CD4-positive, alpha-beta memory T cell (primary cell): ENCODE measurements around the gene SLC16A13. TPM values are rescaled to one million over a fixed set of nuclear protein-coding genes. Genes with fewer than 3 reads are reported as not detected.
A peak's percentile ranks its signal among the peaks of the same experiment; 100 is the strongest.
"Not testable (repeated sequence)": the region's sequence is repeated elsewhere in the genome, so short reads cannot be mapped to it uniquely, and the experiment has no call there.

ENCODE experiments used
- CTCF ChIA-PET: fragments of 350-600 bp; sonication (Branson Sonifier 250); formaldehyde crosslinking; loops from one replicate; lab custom pipeline; 2021; ENCODE audit warnings: inconsistent platforms; ENCODE audit not compliant: partially characterized antibody; lab: Charles Lee
- POLR2A ChIA-PET: fragments of 350-600 bp; sonication (Branson Sonifier 250); formaldehyde crosslinking; loops from one replicate; lab custom pipeline; 2021; ENCODE audit not compliant: partially characterized antibody; lab: Charles Lee
- DNase-seq, 5 donors: peaks; one replicate each; pipeline versions ENCODE4 v3.0.0 to v3.0.0-alpha.2; 2020 to 2022; ENCODE audit warnings: mixed read lengths in 1 of 5
- H3K27ac ChIP-seq: one replicate; pipeline ENCODE4 v1.7.0; 2013; ENCODE audit warnings: low read depth, low read length
- H3K27me3 ChIP-seq: 2 replicates; pipeline ENCODE4 v1.7.0; 2013; ENCODE audit warnings: mild to moderate bottlenecking, low read length, moderate library complexity; ENCODE audit not compliant: insufficient read depth
- H3K36me3 ChIP-seq: 2 replicates; pipeline ENCODE4 v1.7.0; 2013; ENCODE audit warnings: mild to moderate bottlenecking, low read length, moderate library complexity; ENCODE audit not compliant: insufficient read depth
- H3K4me1 ChIP-seq: 2 replicates; pipeline ENCODE4 v1.7.0; 2013; ENCODE audit warnings: mild to moderate bottlenecking, low read length, moderate library complexity; ENCODE audit not compliant: insufficient read depth
- H3K4me3 ChIP-seq, 2 donors: one replicate each; pipeline ENCODE4 v1.7.0; 2013; ENCODE audit warnings: low read length in 2 of 2, mild to moderate bottlenecking in 1 of 2
- H3K9me3 ChIP-seq, 2 donors: one replicate each; pipeline ENCODE4 v1.7.0; 2013; ENCODE audit warnings: low read length in 2 of 2, control low read depth in 1 of 2; ENCODE audit not compliant: control insufficient read depth in 1 of 2
- H3K27ac Mint-ChIP-seq, 7 donors: one replicate each; pipeline ENCODE4 v1.8.0; 2020 to 2021; ENCODE audit warnings: mixed read lengths in 7 of 7, mild to moderate bottlenecking in 6 of 7, inconsistent platforms in 3 of 7, moderate library complexity in 3 of 7
- H3K27me3 Mint-ChIP-seq, 2 donors: one replicate each; pipeline ENCODE4 v1.8.0; 2020 to 2021; ENCODE audit warnings: mixed read lengths in 2 of 2
- H3K36me3 Mint-ChIP-seq, 2 donors: one replicate each; pipeline ENCODE4 v1.8.0; 2020 to 2021; ENCODE audit warnings: mixed read lengths in 2 of 2, inconsistent platforms in 1 of 2, mild to moderate bottlenecking in 1 of 2
- H3K4me1 Mint-ChIP-seq, 4 donors: one replicate each; pipeline ENCODE4 v1.8.0; 2020 to 2021; ENCODE audit warnings: mixed read lengths in 4 of 4, mild to moderate bottlenecking in 1 of 4
- H3K4me3 Mint-ChIP-seq, 8 donors: one replicate each; pipeline ENCODE4 v1.8.0; 2020 to 2021; ENCODE audit warnings: mixed read lengths in 8 of 8, mild to moderate bottlenecking in 7 of 8, moderate library complexity in 6 of 8, inconsistent platforms in 3 of 8
- H3K9me3 Mint-ChIP-seq, 8 donors: one replicate each; pipeline ENCODE4 v1.8.0; 2020 to 2021; ENCODE audit warnings: mixed read lengths in 8 of 8, mild to moderate bottlenecking in 5 of 8, inconsistent platforms in 3 of 8, moderate library complexity in 1 of 8
- intact Hi-C: fragments of 100-400 bp; cut with micrococcal nuclease; formaldehyde crosslinking; loops from one replicate; pipeline ENCODE4 v1.15.1; 2023
- polyA plus RNA-seq, 2 donors: library from polyadenylated mRNA; unstranded; fragments of 300-500 nt; fragmentation: Illumina TruSeq; gene quantifications; one replicate each; pipeline ENCODE4 v1.2.3, GENCODE V29; 2021
- total RNA-seq, 2 experiments: library from RNA; stranded (reverse); gene quantifications; one replicate each; pipeline ENCODE4 v1.2.3, GENCODE V29; 2021

SLC16A13 gene, protein sequence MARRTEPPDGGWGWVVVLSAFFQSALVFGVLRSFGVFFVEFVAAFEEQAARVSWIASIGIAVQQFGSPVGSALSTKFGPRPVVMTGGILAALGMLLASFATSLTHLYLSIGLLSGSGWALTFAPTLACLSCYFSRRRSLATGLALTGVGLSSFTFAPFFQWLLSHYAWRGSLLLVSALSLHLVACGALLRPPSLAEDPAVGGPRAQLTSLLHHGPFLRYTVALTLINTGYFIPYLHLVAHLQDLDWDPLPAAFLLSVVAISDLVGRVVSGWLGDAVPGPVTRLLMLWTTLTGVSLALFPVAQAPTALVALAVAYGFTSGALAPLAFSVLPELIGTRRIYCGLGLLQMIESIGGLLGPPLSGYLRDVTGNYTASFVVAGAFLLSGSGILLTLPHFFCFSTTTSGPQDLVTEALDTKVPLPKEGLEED
- total RNA-seq: 10 to 100 TPM; 13.1 to 13.7 TPM
- 1 to 10 TPM in 1 of 2 donors, under 1 TPM in 1; 0.93 to 1.8 TPM for polyA plus RNA-seq

DNA sequence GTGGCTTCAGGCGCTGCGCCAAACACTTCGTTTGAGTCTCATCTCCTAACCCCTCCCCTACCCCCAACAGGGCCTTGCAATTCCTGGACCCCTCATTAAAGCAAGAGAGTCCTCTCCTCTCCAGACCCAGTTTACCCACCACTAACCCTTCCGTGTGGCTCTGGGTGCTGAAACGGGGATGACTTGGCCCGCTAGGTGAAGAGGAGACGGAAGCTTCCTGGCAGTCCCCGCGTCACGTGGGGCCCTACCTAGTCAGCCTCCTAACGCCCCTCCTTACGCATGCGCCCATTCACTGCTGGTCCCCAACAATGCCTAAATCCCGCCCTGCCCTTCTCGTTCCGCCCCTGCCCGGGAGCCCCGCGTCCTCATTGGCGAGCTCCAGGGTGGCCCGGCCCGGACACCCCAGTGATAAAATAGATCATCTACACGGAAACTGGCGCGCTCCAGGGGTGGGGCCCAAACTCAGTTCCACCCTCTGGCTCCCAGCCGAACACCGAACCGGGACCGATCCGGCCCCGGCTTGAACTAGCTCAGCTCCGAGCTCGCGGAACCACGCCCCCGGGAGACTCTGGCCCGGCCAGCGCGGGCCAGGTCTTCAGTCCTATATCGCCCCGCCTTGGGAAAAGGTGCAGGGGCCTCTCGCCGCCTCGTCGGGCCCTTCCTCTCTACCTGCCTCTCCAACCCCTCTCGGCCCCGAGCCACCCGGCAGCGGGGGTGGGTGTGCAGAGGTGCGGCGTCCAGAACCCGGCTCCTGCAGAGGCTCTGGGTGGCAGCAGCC, at the start of gene SLC16A13:
SLC16A13 (plus strand) TSS at position 425 of the 778 bp plus-strand sequence. CDS start 368 bp downstream, outside the sequence.
- Histone ChIP-seq H3K9me3 (no peaks in the 10 kb centered on the region), H3K36me3 (no peaks in the 10 kb centered on the region), H3K27ac (peak within 1 kb of the TSS; percentile 87), H3K4me1 (peaks cover 65% of the 10 kb centered on the region), H3K27me3 (no peaks in the 10 kb centered on the region), H3K4me3 (peak within 1 kb of the TSS; percentile 32 to 81)
- Mint-ChIP-seq H3K4me1 (peaks cover 25 to 81% (median 49%) of the 10 kb centered on the region in 4 donors), H3K27ac (peak within 1 kb of the TSS; percentile 97 to 99 (median 98)), H3K4me3 (peak within 1 kb of the TSS; percentile 90 to 96 (median 94)), H3K27me3 (no peaks in the 10 kb centered on the region), H3K9me3 (no peaks in the 10 kb centered on the region), H3K36me3 (peaks cover 0 to 4% of the 10 kb centered on the region in 2 donors)
- peak; percentile 97 to 100 (median 98) for DNase-seq
- ChIA-PET POLR2A (interaction anchor here (0.5 to 3.3 kb wide), 27 partner anchors 10 to 1400 kb away, joined by 3 to 95 read pairs (median 6); partner anchors contain the start of genes ACADVL, ACAP1, CLDN7 and DLG4), CTCF (interaction anchor here (0.6 to 1.7 kb wide), 7 partner anchors 10 to 1136 kb away, joined by 3 to 20 read pairs (median 4); partner anchors contain the start of gene BCL6B)
- intact Hi-C loops: loop anchor here (1.0 to 2.0 kb wide), 2 partner anchors 12 to 19 kb away; partner anchors contain the start of gene BCL6B

- intact Hi-C loops: no loop called here
- peaks cover 0 to 2% (median 0%) of the 10 kb centered on the region in 4 donors for H3K4me1 Mint-ChIP-seq
- Histone ChIP-seq H3K9me3 (no peaks in the 10 kb centered on the region), H3K4me1 (no peaks in the 10 kb centered on the region), H3K27ac (no peak overlapping the region), H3K36me3 (no peaks in the 10 kb centered on the region), H3K4me3 (no peak overlapping the region), H3K27me3 (no peaks in the 10 kb centered on the region)
- no peaks in the 10 kb centered on the region for H3K27me3 Mint-ChIP-seq
- ChIA-PET CTCF (no interaction called here), POLR2A (no interaction called here)
- no peaks in the 10 kb centered on the region for H3K36me3 Mint-ChIP-seq
- H3K4me3 Mint-ChIP-seq: no peak overlapping the region
- no peak overlapping the region for H3K27ac Mint-ChIP-seq
- no peaks in the 10 kb centered on the region for H3K9me3 Mint-ChIP-seq
- no peak for DNase-seq
Measured at GRCh38 chr17:6986676-6987075, 49.1 kb upstream of the SLC16A13 start.

GRCh38 chr17:6989779-6990178, 46.0 kb upstream of the SLC16A13 start:
- Mint-ChIP-seq H3K4me3 (no peak overlapping the region), H3K4me1 (peaks cover 0 to 2% (median under 1%) of the 10 kb centered on the region in 4 donors), H3K27me3 (no peaks in the 10 kb centered on the region), H3K9me3 (no peaks in the 10 kb centered on the region), H3K27ac (no peak overlapping the region), H3K36me3 (peaks cover 0 to 1% of the 10 kb centered on the region in 2 donors)
- Histone ChIP-seq H3K36me3 (no peaks in the 10 kb centered on the region), H3K4me1 (no peaks in the 10 kb centered on the region), H3K27me3 (no peaks in the 10 kb centered on the region), H3K27ac (no peak overlapping the region), H3K4me3 (no peak overlapping the region), H3K9me3 (no peaks in the 10 kb centered on the region)
- no peak for DNase-seq
- intact Hi-C loops: no loop called here
- POLR2A ChIA-PET: no interaction called here
- CTCF ChIA-PET: interaction anchor here (4.0 kb wide), 1 partner anchor 14 kb away, joined by 11 read pairs; no protein-coding TSS in a partner anchor

DNA sequence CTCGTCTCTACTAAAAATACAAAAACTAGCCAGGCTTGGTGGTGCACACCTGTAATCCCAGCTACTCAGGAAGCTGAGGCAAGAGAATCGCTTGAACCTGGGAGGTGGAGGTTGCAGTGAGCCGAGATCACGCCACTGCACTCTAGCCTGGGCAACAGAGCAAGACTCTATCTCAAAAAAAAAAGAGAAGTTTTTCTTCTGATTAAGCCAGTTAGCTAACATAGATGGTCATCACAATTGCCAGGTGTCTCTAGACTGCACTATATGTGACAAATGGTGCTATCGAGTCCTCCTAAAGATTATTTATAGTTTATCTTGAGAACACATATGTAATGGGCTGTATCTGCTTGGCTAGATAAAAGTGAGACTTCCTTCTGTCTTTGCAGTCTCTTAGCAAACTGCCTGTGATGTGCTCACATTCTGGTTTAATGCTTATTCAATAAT, 42.2 kb upstream of the SLC16A13 start:
- H3K4me1 Mint-ChIP-seq, H3K9me3 ChIP-seq, intact Hi-C loops, H3K36me3 ChIP-seq, H3K27ac ChIP-seq, DNase-seq, H3K4me3 Mint-ChIP-seq, H3K4me1 ChIP-seq, H3K27me3 ChIP-seq, H3K27me3 Mint-ChIP-seq, H3K9me3 Mint-ChIP-seq, H3K4me3 ChIP-seq: not testable (repeated sequence)
- Mint-ChIP-seq H3K27ac (peak overlapping the region in 2 of 7 donors; percentile 9 to 55), H3K36me3 (peaks cover 14 to 19% of the 10 kb centered on the region in 2 donors)
- ChIA-PET POLR2A (interaction anchor here (0.8 kb wide), 1 partner anchor 10 kb away, joined by 3 read pairs; no protein-coding TSS in a partner anchor), CTCF (interaction anchor here (1.0 to 1.2 kb wide), 2 partner anchors 11 to 79 kb away, joined by 3 to 7 read pairs; no protein-coding TSS in a partner anchor)

GRCh38 chr17:6994118-6994598, 41.7 kb upstream of the SLC16A13 start:
- CTCF ChIA-PET: interaction anchor here (1.0 to 1.4 kb wide), 3 partner anchors 10 to 84 kb away, joined by 3 to 7 read pairs (median 4); no protein-coding TSS in a partner anchor
- intact Hi-C loops: no loop called here

DNA sequence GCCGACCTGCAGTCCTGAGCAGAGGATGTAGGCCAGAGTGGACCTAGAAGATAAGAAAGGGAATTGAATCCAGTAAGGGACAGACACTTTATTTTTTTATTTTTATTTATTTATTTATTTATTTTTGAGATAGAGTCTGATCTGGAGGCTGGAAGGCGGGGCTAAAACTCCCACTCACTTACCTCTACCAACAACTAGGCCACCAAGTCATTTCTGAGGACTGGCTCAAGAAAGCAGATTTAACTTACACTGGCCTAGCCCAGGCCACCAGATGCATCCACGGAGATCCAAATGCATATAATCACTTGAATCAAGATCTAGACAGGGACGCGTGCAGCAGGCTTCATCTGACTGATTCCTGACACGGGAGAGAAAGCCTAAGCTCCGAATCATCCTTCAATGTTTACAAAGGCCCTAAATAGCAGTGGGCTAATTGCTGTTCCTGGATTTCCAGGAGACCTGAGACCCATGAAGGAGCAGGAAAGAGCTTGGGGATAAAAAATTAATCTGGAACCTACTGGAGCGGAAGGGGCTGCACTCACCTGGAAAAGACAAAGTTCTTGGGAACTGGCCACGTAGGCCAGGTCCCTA, 41.1 kb upstream of the SLC16A13 start:
- no peak for DNase-seq
- Mint-ChIP-seq H3K4me3 (no peak overlapping the region), H3K27ac (peak overlapping the region in 1 of 7 donors; percentile 32), H3K4me1 (peaks cover 0 to 3% (median 2%) of the 10 kb centered on the region in 4 donors), H3K27me3 (no peaks in the 10 kb centered on the region), H3K9me3 (peaks cover 0 to 2% (median 0%) of the 10 kb centered on the region in 8 donors), H3K36me3 (peaks cover 25 to 31% of the 10 kb centered on the region in 2 donors)
- H3K4me3 ChIP-seq: no peak overlapping the region
- H3K27ac ChIP-seq: no peak overlapping the region
- no peaks in the 10 kb centered on the region for H3K27me3 ChIP-seq
- no peaks in the 10 kb centered on the region for H3K9me3 ChIP-seq
- CTCF ChIA-PET: interaction anchor here (1.2 to 2.1 kb wide), 3 partner anchors 10 to 84 kb away, joined by 4 to 12 read pairs (median 7); no protein-coding TSS in a partner anchor
- intact Hi-C loops: no loop called here
- no peaks in the 10 kb centered on the region for H3K4me1 ChIP-seq
- H3K36me3 ChIP-seq: peaks cover 15% of the 10 kb centered on the region
- POLR2A ChIA-PET: no interaction called here

More at GRCh38 chr17:6994118-6994598, 41.7 kb upstream of the SLC16A13 start:
- Mint-ChIP-seq H3K9me3 (peaks cover 0 to 2% (median 0%) of the 10 kb centered on the region in 8 donors), H3K36me3 (peaks cover 19 to 25% of the 10 kb centered on the region in 2 donors), H3K4me1 (peaks cover 0 to 3% (median 1%) of the 10 kb centered on the region in 4 donors), H3K27me3 (no peaks in the 10 kb centered on the region), H3K27ac (peak overlapping the region in 2 of 7 donors; percentile 9 to 55), H3K4me3 (no peak overlapping the region)
- Histone ChIP-seq H3K27me3 (no peaks in the 10 kb centered on the region), H3K27ac (no peak overlapping the region), H3K36me3 (peaks cover 10% of the 10 kb centered on the region), H3K9me3 (no peaks in the 10 kb centered on the region), H3K4me3 (no peak overlapping the region), H3K4me1 (no peaks in the 10 kb centered on the region)
- POLR2A ChIA-PET: no interaction called here
- DNase-seq: no peak
